ENCODE data around the gene TEX53. TPM values are rescaled to one million over a fixed set of nuclear protein-coding genes. Genes with fewer than 3 reads are reported as not detected.

TEX53 gene
- polyA plus RNA-seq, 3 donors, result not detected

GRCh38 chr9:114666851-114667250 lies 9.2 kb upstream of the TEX53 start:
- H3K4me3 Mint-ChIP-seq, result no peak overlapping the region
- TF ChIP-seq, protein P1, sequence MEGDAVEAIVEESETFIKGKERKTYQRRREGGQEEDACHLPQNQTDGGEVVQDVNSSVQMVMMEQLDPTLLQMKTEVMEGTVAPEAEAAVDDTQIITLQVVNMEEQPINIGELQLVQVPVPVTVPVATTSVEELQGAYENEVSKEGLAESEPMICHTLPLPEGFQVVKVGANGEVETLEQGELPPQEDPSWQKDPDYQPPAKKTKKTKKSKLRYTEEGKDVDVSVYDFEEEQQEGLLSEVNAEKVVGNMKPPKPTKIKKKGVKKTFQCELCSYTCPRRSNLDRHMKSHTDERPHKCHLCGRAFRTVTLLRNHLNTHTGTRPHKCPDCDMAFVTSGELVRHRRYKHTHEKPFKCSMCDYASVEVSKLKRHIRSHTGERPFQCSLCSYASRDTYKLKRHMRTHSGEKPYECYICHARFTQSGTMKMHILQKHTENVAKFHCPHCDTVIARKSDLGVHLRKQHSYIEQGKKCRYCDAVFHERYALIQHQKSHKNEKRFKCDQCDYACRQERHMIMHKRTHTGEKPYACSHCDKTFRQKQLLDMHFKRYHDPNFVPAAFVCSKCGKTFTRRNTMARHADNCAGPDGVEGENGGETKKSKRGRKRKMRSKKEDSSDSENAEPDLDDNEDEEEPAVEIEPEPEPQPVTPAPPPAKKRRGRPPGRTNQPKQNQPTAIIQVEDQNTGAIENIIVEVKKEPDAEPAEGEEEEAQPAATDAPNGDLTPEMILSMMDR (IDR thresholded peaks at IDR 0.05), result no peak
- 100% methylated on average over 1 of the region's 4 CpGs for whole genome bisulfite sequencing (ENCODE audit: insufficient coverage)

DNA sequence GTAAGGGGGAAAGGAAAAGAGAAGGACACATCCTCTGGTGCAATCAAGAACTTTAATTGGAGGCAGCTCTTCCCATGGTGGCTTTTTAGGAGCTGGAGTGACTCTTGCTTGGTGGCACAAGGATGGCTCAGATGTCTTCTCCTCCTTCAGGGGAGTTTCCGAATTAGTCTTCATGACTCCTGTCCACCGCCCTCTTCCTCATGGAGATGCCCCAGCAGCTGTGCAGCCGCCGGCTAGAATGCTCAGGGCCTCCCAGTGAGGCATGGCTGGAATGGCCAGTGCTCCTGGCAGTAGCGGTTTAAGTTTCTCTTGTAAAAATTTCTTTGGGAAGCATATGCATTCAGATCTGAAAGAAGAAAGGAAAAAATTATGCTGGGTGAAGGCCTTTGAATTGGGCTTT lies 8.8 kb upstream of the TEX53 start:
- H3K9me3 ChIP-seq (replicated peaks in 1 of 2; ENCODE audit: control insufficient read depth in 1 of 2, insufficient read depth in 1 of 2, low read length in 2 of 2), result no peaks in the 10 kb centered on the region
- no peak overlapping the region for H3K4me2 ChIP-seq (replicated peaks; ENCODE audit: extremely low read depth, low read length, poor library complexity, severe bottlenecking)
- WGBS (ENCODE audit: insufficient coverage), result 95% methylated on average over 4 of the region's 5 CpGs
- H3K4me1 Mint-ChIP-seq, result peaks cover 10% of the 10 kb centered on the region
- peaks cover 4 to 6% (median 5%) of the 10 kb centered on the region in 3 donors for H3K27me3 Mint-ChIP-seq (ENCODE audit: low read depth in 3 of 3)
- H3K4me3 ChIP-seq (replicated peaks in 1 of 3; ENCODE audit: low read depth in 2 of 3, low read length in 3 of 3), result no peak overlapping the region
- peaks cover 0 to 5% (median 0%) of the 10 kb centered on the region in 7 donors for H3K9me3 Mint-ChIP-seq
- no peaks in the 10 kb centered on the region for H4K20me1 ChIP-seq (ENCODE audit: insufficient read depth, low read length)
- intact Hi-C loops (cut with micrococcal nuclease), result no loop called here
- H3K36me3 ChIP-seq (replicated peaks in 1 of 2; ENCODE audit: control insufficient read depth in 1 of 2, insufficient read depth in 2 of 2, low read length in 2 of 2), result no peaks in the 10 kb centered on the region
- no peak overlapping the region for H2AFZ ChIP-seq (ENCODE audit: insufficient read depth, low read depth, low read length, poor library complexity, severe bottlenecking)
- no peaks in the 10 kb centered on the region for H3K36me3 Mint-ChIP-seq
- no peak overlapping the region for H3K9ac ChIP-seq (ENCODE audit: insufficient read depth, low read length, poor library complexity, severe bottlenecking)
- no peaks in the 10 kb centered on the region for H3K4me1 ChIP-seq (ENCODE audit: control insufficient read depth in 1 of 2, insufficient read depth in 2 of 2, low read length in 2 of 2)
- no peaks in the 10 kb centered on the region for H3K79me2 ChIP-seq (ENCODE audit: insufficient read depth, low read length)
- TF ChIP-seq, protein P1 (IDR thresholded peaks at IDR 0.05), result no peak
- H3K27ac Mint-ChIP-seq, result no peak overlapping the region
- H3K27me3 ChIP-seq (ENCODE audit: control insufficient read depth in 2 of 2, insufficient read depth in 2 of 2, low read length in 2 of 2), result no peaks in the 10 kb centered on the region
- no peak overlapping the region for H3K4me3 Mint-ChIP-seq
- no peak overlapping the region for H3K27ac ChIP-seq (ENCODE audit: low read depth in 1 of 2, low read length in 2 of 2)
- no peak for DNase-seq

More at GRCh38 chr9:114666851-114667250, 9.2 kb upstream of the TEX53 start:
- Mint-ChIP-seq H3K4me1 (peaks cover 10% of the 10 kb centered on the region), H3K27ac (no peak overlapping the region), H3K36me3 (no peaks in the 10 kb centered on the region), H3K9me3 (peaks cover 0 to 5% (median 0%) of the 10 kb centered on the region in 7 donors), H3K27me3 (ENCODE audit: low read depth in 3 of 3) (peaks cover 4 to 6% (median 5%) of the 10 kb centered on the region in 3 donors)
- H3K36me3 ChIP-seq (replicated peaks in 1 of 2; ENCODE audit: control insufficient read depth in 1 of 2, insufficient read depth in 2 of 2, low read length in 2 of 2), result no peaks in the 10 kb centered on the region
- no peaks in the 10 kb centered on the region for H4K20me1 ChIP-seq (ENCODE audit: insufficient read depth, low read length)
- no peaks in the 10 kb centered on the region for H3K4me1 ChIP-seq (ENCODE audit: control insufficient read depth in 1 of 2, insufficient read depth in 2 of 2, low read length in 2 of 2)
- intact Hi-C loops (cut with micrococcal nuclease), result no loop called here
- no peak for DNase-seq
- H3K4me3 ChIP-seq (replicated peaks in 1 of 3; ENCODE audit: low read depth in 2 of 3, low read length in 3 of 3), result no peak overlapping the region
- no peaks in the 10 kb centered on the region for H3K79me2 ChIP-seq (ENCODE audit: insufficient read depth, low read length)
- H3K27ac ChIP-seq (ENCODE audit: low read depth in 1 of 2, low read length in 2 of 2), result no peak overlapping the region
- H2AFZ ChIP-seq (ENCODE audit: insufficient read depth, low read depth, low read length, poor library complexity, severe bottlenecking), result no peak overlapping the region
- H3K9ac ChIP-seq (ENCODE audit: insufficient read depth, low read length, poor library complexity, severe bottlenecking), result no peak overlapping the region
- no peak overlapping the region for H3K4me2 ChIP-seq (replicated peaks; ENCODE audit: extremely low read depth, low read length, poor library complexity, severe bottlenecking)
- H3K9me3 ChIP-seq (replicated peaks in 1 of 2; ENCODE audit: control insufficient read depth in 1 of 2, insufficient read depth in 1 of 2, low read length in 2 of 2), result no peaks in the 10 kb centered on the region
- no peaks in the 10 kb centered on the region for H3K27me3 ChIP-seq (ENCODE audit: control insufficient read depth in 2 of 2, insufficient read depth in 2 of 2, low read length in 2 of 2)

Measured in CD14-positive monocyte (primary cell).